ENCODE measurements around the gene PHF12. TPM values are rescaled to one million over a fixed set of nuclear protein-coding genes. Genes with fewer than 3 reads are reported as not detected.

PHF12 gene
- total and polyA plus RNA-seq, 2 of the 13 experiments (the other 11 are each of a cell fraction or from before 2014, with no cell fraction given): 9.8 to 17.1 TPM

DNA sequence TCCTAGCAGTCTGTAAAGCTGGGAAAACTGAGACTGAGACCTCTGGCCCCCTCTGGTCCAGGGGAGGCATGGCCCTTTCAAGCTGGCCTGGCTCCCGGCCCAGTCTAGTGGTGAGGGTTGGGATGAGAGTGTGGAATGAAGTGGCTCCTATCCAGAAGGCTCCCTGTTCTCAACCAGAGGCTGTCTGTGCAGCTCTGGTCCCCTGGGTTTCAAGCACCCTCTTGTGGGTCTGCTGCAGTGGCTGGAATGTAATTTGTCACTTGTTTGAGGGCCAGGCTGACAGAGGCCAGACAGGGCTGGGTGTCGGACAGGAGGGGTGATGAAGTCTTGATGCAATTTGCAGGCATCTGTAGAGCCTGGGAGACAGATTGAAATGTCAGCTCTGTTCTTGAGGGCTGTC is 22.1 kb upstream of the PHF12 start (continued):
- TF ChIP-seq, protein P1, sequence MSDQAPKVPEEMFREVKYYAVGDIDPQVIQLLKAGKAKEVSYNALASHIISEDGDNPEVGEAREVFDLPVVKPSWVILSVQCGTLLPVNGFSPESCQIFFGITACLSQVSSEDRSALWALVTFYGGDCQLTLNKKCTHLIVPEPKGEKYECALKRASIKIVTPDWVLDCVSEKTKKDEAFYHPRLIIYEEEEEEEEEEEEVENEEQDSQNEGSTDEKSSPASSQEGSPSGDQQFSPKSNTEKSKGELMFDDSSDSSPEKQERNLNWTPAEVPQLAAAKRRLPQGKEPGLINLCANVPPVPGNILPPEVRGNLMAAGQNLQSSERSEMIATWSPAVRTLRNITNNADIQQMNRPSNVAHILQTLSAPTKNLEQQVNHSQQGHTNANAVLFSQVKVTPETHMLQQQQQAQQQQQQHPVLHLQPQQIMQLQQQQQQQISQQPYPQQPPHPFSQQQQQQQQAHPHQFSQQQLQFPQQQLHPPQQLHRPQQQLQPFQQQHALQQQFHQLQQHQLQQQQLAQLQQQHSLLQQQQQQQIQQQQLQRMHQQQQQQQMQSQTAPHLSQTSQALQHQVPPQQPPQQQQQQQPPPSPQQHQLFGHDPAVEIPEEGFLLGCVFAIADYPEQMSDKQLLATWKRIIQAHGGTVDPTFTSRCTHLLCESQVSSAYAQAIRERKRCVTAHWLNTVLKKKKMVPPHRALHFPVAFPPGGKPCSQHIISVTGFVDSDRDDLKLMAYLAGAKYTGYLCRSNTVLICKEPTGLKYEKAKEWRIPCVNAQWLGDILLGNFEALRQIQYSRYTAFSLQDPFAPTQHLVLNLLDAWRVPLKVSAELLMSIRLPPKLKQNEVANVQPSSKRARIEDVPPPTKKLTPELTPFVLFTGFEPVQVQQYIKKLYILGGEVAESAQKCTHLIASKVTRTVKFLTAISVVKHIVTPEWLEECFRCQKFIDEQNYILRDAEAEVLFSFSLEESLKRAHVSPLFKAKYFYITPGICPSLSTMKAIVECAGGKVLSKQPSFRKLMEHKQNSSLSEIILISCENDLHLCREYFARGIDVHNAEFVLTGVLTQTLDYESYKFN (CRISPR knock-in tag; conservative IDR thresholded peaks at IDR 0.05): no peak
- TF ChIP-seq TAF1 (CRISPR knock-in tag; IDR thresholded peaks at IDR 0.05): no peak
- TF ChIP-seq PTBP1 (IDR thresholded peaks at IDR 0.05; ENCODE audit: low read depth, low read length, poor library complexity, severe bottlenecking): no peak
- no peak for TF ChIP-seq HMG20B (CRISPR knock-in tag; conservative IDR thresholded peaks at IDR 0.05)
- TF ChIP-seq ZNF451 (CRISPR knock-in tag; IDR thresholded peaks at IDR 0.05): no peak
- no peak for TF ChIP-seq ZNF431 (CRISPR knock-in tag; IDR thresholded peaks at IDR 0.05; ENCODE audit: borderline replicate concordance, low read depth)
- TF ChIP-seq, protein P2, sequence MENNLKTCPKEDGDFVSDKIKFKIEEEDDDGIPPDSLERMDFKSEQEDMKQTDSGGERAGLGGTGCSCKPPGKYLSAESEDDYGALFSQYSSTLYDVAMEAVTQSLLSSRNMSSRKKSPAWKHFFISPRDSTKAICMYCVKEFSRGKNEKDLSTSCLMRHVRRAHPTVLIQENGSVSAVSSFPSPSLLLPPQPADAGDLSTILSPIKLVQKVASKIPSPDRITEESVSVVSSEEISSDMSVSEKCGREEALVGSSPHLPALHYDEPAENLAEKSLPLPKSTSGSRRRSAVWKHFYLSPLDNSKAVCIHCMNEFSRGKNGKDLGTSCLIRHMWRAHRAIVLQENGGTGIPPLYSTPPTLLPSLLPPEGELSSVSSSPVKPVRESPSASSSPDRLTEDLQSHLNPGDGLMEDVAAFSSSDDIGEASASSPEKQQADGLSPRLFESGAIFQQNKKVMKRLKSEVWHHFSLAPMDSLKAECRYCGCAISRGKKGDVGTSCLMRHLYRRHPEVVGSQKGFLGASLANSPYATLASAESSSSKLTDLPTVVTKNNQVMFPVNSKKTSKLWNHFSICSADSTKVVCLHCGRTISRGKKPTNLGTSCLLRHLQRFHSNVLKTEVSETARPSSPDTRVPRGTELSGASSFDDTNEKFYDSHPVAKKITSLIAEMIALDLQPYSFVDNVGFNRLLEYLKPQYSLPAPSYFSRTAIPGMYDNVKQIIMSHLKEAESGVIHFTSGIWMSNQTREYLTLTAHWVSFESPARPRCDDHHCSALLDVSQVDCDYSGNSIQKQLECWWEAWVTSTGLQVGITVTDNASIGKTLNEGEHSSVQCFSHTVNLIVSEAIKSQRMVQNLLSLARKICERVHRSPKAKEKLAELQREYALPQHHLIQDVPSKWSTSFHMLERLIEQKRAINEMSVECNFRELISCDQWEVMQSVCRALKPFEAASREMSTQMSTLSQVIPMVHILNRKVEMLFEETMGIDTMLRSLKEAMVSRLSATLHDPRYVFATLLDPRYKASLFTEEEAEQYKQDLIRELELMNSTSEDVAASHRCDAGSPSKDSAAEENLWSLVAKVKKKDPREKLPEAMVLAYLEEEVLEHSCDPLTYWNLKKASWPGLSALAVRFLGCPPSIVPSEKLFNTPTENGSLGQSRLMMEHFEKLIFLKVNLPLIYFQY (CRISPR knock-in tag; IDR thresholded peaks at IDR 0.05; ENCODE audit: borderline replicate concordance): no peak
- TF ChIP-seq RBFOX2 (IDR thresholded peaks at IDR 0.05; ENCODE audit: low read depth, low read length): no peak
- no peak for TF ChIP-seq TBP (CRISPR knock-in tag; IDR thresholded peaks at IDR 0.05)
- TF ChIP-seq MBD4 (IDR thresholded peaks at IDR 0.05; ENCODE audit: borderline replicate concordance, low read length): no peak
- TF ChIP-seq ZNF326 (CRISPR knock-in tag; IDR thresholded peaks at IDR 0.05; ENCODE audit: borderline replicate concordance): no peak
- TF ChIP-seq ZNF878 (CRISPR knock-in tag; IDR thresholded peaks at IDR 0.05): no peak
- no peak for TF ChIP-seq JDP2 (CRISPR knock-in tag; IDR thresholded peaks at IDR 0.05; ENCODE audit: borderline replicate concordance)
